Endothelial cell of umbilical vein (primary cell): ENCODE results near the gene PTPRD. TPM values are rescaled to one million over a fixed set of nuclear protein-coding genes. Genes with fewer than 3 reads are reported as not detected.

ENCODE experiments used
- BruUV-seq: library from RNA; stranded (reverse); fragments of 400-500 nt; replicated peaks from 2 replicates; lab custom pipeline; 2021; lab: Mats Ljungman, UMichigan
- CTCF ChIA-PET: fragments of 300-600, 350-600 bp; sonication (Branson Sonifier 250); formaldehyde crosslinking; loops from one replicate; lab custom pipeline; 2021; ENCODE audit warnings: antibody characterized with exemption, inconsistent platforms; lab: Charles Lee
- POLR2A ChIA-PET: fragments of 300-600, 350-600 bp; sonication (Branson Sonifier 250); formaldehyde crosslinking; loops from one replicate; lab custom pipeline; 2021; ENCODE audit warnings: antibody characterized with exemption, inconsistent platforms; lab: Charles Lee
- DNase-seq: peaks from one replicate; pipeline ENCODE4 v3.0.0-alpha.2; 2011; ENCODE audit warnings: low read depth, low spot score
- FAIRE-seq: peaks from 2 replicates; lab custom pipeline; 2011; peaks lifted over from hg19 to GRCh38; lab: Jason Lieb, UNC
- H2AFZ ChIP-seq: 2 replicates; pipeline ENCODE4 v1.6.0; 2012; ENCODE audit warnings: low read depth, low read length, control low read depth, inconsistent platforms
- H3K27ac ChIP-seq: 2 replicates; pipeline ENCODE4 v1.5.1; 2011; ENCODE audit warnings: low read depth, mild to moderate bottlenecking, control low read depth, low read length, moderate library complexity; ENCODE audit not compliant: insufficient read depth
- H3K27me3 ChIP-seq, 2 experiments: 2 replicates each; pipeline versions ENCODE4 v1.6.0 to v1.6.1; 2011; ENCODE audit warnings: low read length in 2 of 2, mixed read lengths in 1 of 2; ENCODE audit not compliant: control insufficient read depth in 2 of 2, insufficient read depth in 2 of 2
- H3K36me3 ChIP-seq, 2 experiments: 2 replicates in 1 of 2; 3 replicates in 1 of 2; pipeline ENCODE4 v1.5.1; 2011; ENCODE audit warnings: low read length in 2 of 2, mild to moderate bottlenecking in 1 of 2, moderate library complexity in 1 of 2; ENCODE audit not compliant: control insufficient read depth in 2 of 2, insufficient read depth in 2 of 2; ENCODE audit errors: extremely low read depth in 1 of 2
- H3K4me1 ChIP-seq: 3 replicates; pipeline ENCODE4 v1.5.1; 2011; ENCODE audit warnings: mild to moderate bottlenecking, low read length; ENCODE audit not compliant: control insufficient read depth, insufficient read depth; ENCODE audit errors: extremely low read depth
- H3K4me2 ChIP-seq: 2 replicates; pipeline ENCODE4 v1.6.1; 2011; ENCODE audit warnings: low read length, control low read depth, mixed read lengths; ENCODE audit not compliant: insufficient read depth
- H3K4me3 ChIP-seq, 3 experiments: fragments of 200-600 bp in 1 of 3; sonication (generic), shearing (Covaris generic) in 1 of 3; replicated peaks in 1 of 3; 2 replicates each; pipeline ENCODE4 v1.5.1; 2011 to 2016; ENCODE audit warnings: control low read depth in 3 of 3, low read length in 3 of 3, mild to moderate bottlenecking in 2 of 3, inconsistent platforms in 1 of 3, low read depth in 1 of 3, moderate library complexity in 1 of 3; ENCODE audit not compliant: insufficient read depth in 1 of 3
- H3K79me2 ChIP-seq: 2 replicates; pipeline ENCODE4 v1.6.0; 2012; ENCODE audit warnings: low read length, inconsistent platforms; ENCODE audit not compliant: control insufficient read depth, insufficient read depth
- H3K9ac ChIP-seq: replicated peaks from 2 replicates; pipeline ENCODE3; 2011; ENCODE audit warnings: low read length, control low read depth; ENCODE audit not compliant: insufficient read depth; ENCODE audit errors: extremely low read depth
- H3K9me1 ChIP-seq: replicated peaks from 3 replicates; pipeline ENCODE4 v1.6.0; 2011; ENCODE audit warnings: mild to moderate bottlenecking, low read length; ENCODE audit not compliant: control insufficient read depth, insufficient read depth; ENCODE audit errors: extremely low read depth
- H3K9me3 ChIP-seq: replicated peaks from 2 replicates; pipeline ENCODE4 v1.5.1; 2012; ENCODE audit warnings: low read length, inconsistent platforms; ENCODE audit not compliant: control insufficient read depth, insufficient read depth
- H4K20me1 ChIP-seq: replicated peaks from 2 replicates; pipeline ENCODE3; 2011; ENCODE audit warnings: mild to moderate bottlenecking, low read length; ENCODE audit not compliant: control insufficient read depth, insufficient read depth; ENCODE audit errors: extremely low read depth
- CTCF ChIP-seq, 2 donors: IDR thresholded peaks; 1 replicate in 1 of 2; 2 replicates in 1 of 2; pipeline ENCODE4 v1.5.1; 2011; ENCODE audit warnings: low read length in 2 of 2, mild to moderate bottlenecking in 2 of 2, moderate library complexity in 2 of 2, control low read depth in 1 of 2, inconsistent platforms in 1 of 2, low read depth in 1 of 2; ENCODE audit not compliant: insufficient read depth in 1 of 2; ENCODE audit errors: extremely low read depth in 1 of 2
- EZH2 ChIP-seq: IDR thresholded peaks from 2 replicates; pipeline ENCODE4 v1.6.1; 2012; ENCODE audit warnings: borderline replicate concordance, low read depth, mild to moderate bottlenecking, moderate library complexity, low read length, inconsistent platforms; ENCODE audit not compliant: severe bottlenecking
- FOS ChIP-seq: IDR thresholded peaks from 2 replicates; pipeline ENCODE4 v1.6.1; 2011; ENCODE audit warnings: mild to moderate bottlenecking, low read length, moderate library complexity, borderline replicate concordance; ENCODE audit not compliant: insufficient read depth
- GATA2 ChIP-seq: IDR thresholded peaks from 2 replicates; pipeline ENCODE4 v1.7.0; 2011; ENCODE audit warnings: low read depth, mild to moderate bottlenecking, moderate library complexity, mixed read lengths, low read length; ENCODE audit not compliant: insufficient read length, insufficient read depth
- JUN ChIP-seq: IDR thresholded peaks from 2 replicates; pipeline ENCODE4 v1.6.1; 2011; ENCODE audit warnings: borderline replicate concordance, low read depth; ENCODE audit not compliant: insufficient read length, insufficient read depth
- MYC ChIP-seq: IDR thresholded peaks from one replicate; pipeline ENCODE4 v1.6.1; 2011; ENCODE audit warnings: mild to moderate bottlenecking, low read depth, low read length
- POLR2A ChIP-seq: IDR thresholded peaks from 2 replicates; pipeline ENCODE4 v1.6.1; 2012; ENCODE audit warnings: low read depth, mild to moderate bottlenecking, control low read depth, low read length
- POLR2AphosphoS5 ChIP-seq: IDR thresholded peaks from 2 replicates; pipeline ENCODE4 v1.6.1; 2012; ENCODE audit warnings: low read depth, mild to moderate bottlenecking, control low read depth, low read length, moderate library complexity; ENCODE audit not compliant: insufficient read depth
- dilution Hi-C: fragments of 300-500 bp; cut with MboI; formaldehyde crosslinking; loops from one replicate; pipeline ENCODE4 v1.15.0; 2019; ENCODE audit warnings: low sequenced_read_pairs; ENCODE audit not compliant: extremely low pct_ligation_motif_present
- intact Hi-C: fragments of 100-400 bp; cut with micrococcal nuclease; formaldehyde crosslinking; loops from one replicate; pipeline ENCODE4 v1.10.0; 2022
- polyA plus RNA-seq, 4 experiments: library from polyadenylated mRNA; depleted of rRNA in 3 of 4; stranded (reverse) in 3 of 4; unstranded in 1 of 4; fragments of >200 nt; gene quantifications; 2 replicates each; pipeline versions ENCODE4 v1.2.1 to v1.2.3, GENCODE V29; 2011 to 2012; ENCODE audit warnings: missing spikeins in 1 of 4
- total RNA-seq: library from RNA; stranded (reverse); gene quantifications from 2 replicates; pipeline ENCODE4 v1.2.3, GENCODE V29; 2021
- TF ChIP-seq, protein P1 (sequence below): IDR thresholded peaks from 2 replicates; pipeline ENCODE4 v1.6.1; 2011; ENCODE audit not compliant: insufficient read depth, insufficient read length

PTPRD gene
- total and polyA plus RNA-seq, 2 donors (not counting 3 experiments of a cell fraction or from before 2014, with no cell fraction given): 5.5 to 5.7 TPM

DNA sequence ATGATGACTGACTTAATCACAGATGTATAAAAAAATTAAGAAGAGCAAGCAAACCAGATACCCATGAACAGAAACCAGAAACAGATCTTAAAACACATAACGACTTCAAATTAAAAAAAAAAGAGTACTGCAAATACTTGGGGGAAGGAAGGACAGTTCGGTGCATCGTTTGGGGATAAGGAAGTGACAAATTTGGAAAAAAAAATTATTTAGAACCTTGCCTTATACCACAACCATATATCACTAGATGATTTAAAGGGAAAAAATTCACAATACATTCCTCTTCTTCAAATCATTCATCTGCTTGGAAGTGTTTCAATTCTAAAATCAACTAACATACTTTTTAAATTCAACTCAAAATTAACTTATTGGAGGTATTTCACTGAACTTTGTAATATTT, 1774.7 kb downstream of the PTPRD start:
- no peak for TF ChIP-seq POLR2A
- TF ChIP-seq MYC: no peak
- no peak for TF ChIP-seq FOS
- TF ChIP-seq CTCF (IDR thresholded peaks at IDR 0.05; ENCODE audit: extremely low read depth in 1 of 2, insufficient read depth in 1 of 2, low read depth in 1 of 2, low read length in 2 of 2): no peak
- no peak for TF ChIP-seq JUN
- no peak for TF ChIP-seq GATA2
- TF ChIP-seq POLR2AphosphoS5: no peak
- TF ChIP-seq, protein P1, sequence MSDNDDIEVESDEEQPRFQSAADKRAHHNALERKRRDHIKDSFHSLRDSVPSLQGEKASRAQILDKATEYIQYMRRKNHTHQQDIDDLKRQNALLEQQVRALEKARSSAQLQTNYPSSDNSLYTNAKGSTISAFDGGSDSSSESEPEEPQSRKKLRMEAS: no peak
- no peak for TF ChIP-seq EZH2
- Histone ChIP-seq H3K4me1 (no peaks in the 10 kb centered on the region), H3K4me2 (no peak overlapping the region), H3K9me3 (no peaks in the 10 kb centered on the region), H3K27me3 (no peaks in the 10 kb centered on the region), H3K36me3 (no peaks in the 10 kb centered on the region), H3K9ac (no peak overlapping the region), H3K79me2 (no peaks in the 10 kb centered on the region), H3K4me3 (no peak overlapping the region), H3K27ac (no peak overlapping the region), H2AFZ (no peak overlapping the region), H3K9me1 (no peaks in the 10 kb centered on the region), H4K20me1 (no peaks in the 10 kb centered on the region)
- dilution Hi-C loops (no loop called here), intact Hi-C loops (no loop called here)
- POLR2A ChIA-PET: no interaction called here
- BruUV-seq: no TSS peak
- DNase-seq (no peak), FAIRE-seq (no peak)
- CTCF ChIA-PET: no interaction called here
